H1 (cell line): ENCODE data around the gene SMAD1. TPM values are rescaled to one million over a fixed set of nuclear protein-coding genes. Genes with fewer than 3 reads are reported as not detected.

ENCODE experiments used
- CTCF ChIA-PET: fragments of 300-600 bp; sonication (Branson Sonifier 250); formaldehyde crosslinking; loops from one replicate; lab custom pipeline; 2021; ENCODE audit not compliant: partially characterized antibody; lab: Charles Lee
- POLR2A ChIA-PET: fragments of 300-600 bp; sonication (Branson Sonifier 250); formaldehyde crosslinking; loops from one replicate; lab custom pipeline; 2021; ENCODE audit warnings: inconsistent platforms; ENCODE audit not compliant: partially characterized antibody; lab: Charles Lee
- DNase-seq, 2 experiments: peaks; one replicate each; pipeline versions ENCODE4 v3.0.0 to v3.0.0-alpha.2; 2010 to 2022; ENCODE audit warnings: low spot score in 2 of 2, low read depth in 1 of 2, mixed read lengths in 1 of 2
- FAIRE-seq: peaks from 2 replicates; lab custom pipeline; 2011; peaks lifted over from hg19 to GRCh38; lab: Jason Lieb, UNC
- H2AFZ ChIP-seq: 2 replicates; pipeline ENCODE4 v1.8.1; 2012; ENCODE audit warnings: low read length, inconsistent platforms
- H2AK5ac ChIP-seq: 2 replicates; pipeline ENCODE4 v1.6.1; 2013; ENCODE audit warnings: low read depth, low read length
- H2BK120ac ChIP-seq: replicated peaks from 2 replicates; pipeline ENCODE3; 2013; ENCODE audit warnings: low read depth, low read length, inconsistent platforms
- H2BK12ac ChIP-seq: 2 replicates; pipeline ENCODE4 v1.6.1; 2013; ENCODE audit warnings: low read depth, low read length
- H2BK15ac ChIP-seq: 2 replicates; pipeline ENCODE4 v1.6.1; 2013; ENCODE audit warnings: low read length
- H2BK20ac ChIP-seq: 2 replicates; pipeline ENCODE4 v1.6.1; 2013; ENCODE audit warnings: low read length
- H2BK5ac ChIP-seq: 2 replicates; pipeline ENCODE4 v1.6.1; 2013; ENCODE audit warnings: low read depth, low read length
- H3K14ac ChIP-seq: 2 replicates; pipeline ENCODE4 v1.6.1; 2013; ENCODE audit warnings: inconsistent platforms; ENCODE audit not compliant: insufficient read length
- H3K18ac ChIP-seq: 2 replicates; pipeline ENCODE4 v1.6.1; 2013; ENCODE audit warnings: low read length; ENCODE audit errors: extremely low read depth
- H3K23ac ChIP-seq: 2 replicates; pipeline ENCODE4 v1.6.1; 2013; ENCODE audit warnings: inconsistent platforms; ENCODE audit not compliant: insufficient read length
- H3K23me2 ChIP-seq: 2 replicates; pipeline ENCODE4 v1.6.1; 2013; ENCODE audit warnings: low read depth, low read length
- H3K27ac ChIP-seq: 2 replicates; pipeline ENCODE4 v1.6.1; 2011; ENCODE audit warnings: low read depth, low read length, inconsistent platforms
- H3K27me3 ChIP-seq, 4 experiments: replicated peaks in 1 of 4; 1 replicate in 1 of 4; 2 replicates in 3 of 4; pipeline versions ENCODE4 v1.6.1 to v1.8.1; 2011 to 2013; ENCODE audit warnings: low read length in 3 of 4, mild to moderate bottlenecking in 3 of 4, inconsistent platforms in 2 of 4, mixed read lengths in 2 of 4, moderate library complexity in 1 of 4; ENCODE audit not compliant: control insufficient read depth in 3 of 4, insufficient read depth in 3 of 4; ENCODE audit errors: extremely low read depth in 1 of 4
- H3K36me3 ChIP-seq, 4 experiments: 2 replicates each; pipeline versions ENCODE4 v1.6.1 to v1.8.1; 2011 to 2013; ENCODE audit warnings: mild to moderate bottlenecking in 4 of 4, low read length in 3 of 4, moderate library complexity in 2 of 4, control low read depth in 1 of 4, inconsistent platforms in 1 of 4; ENCODE audit not compliant: insufficient read depth in 4 of 4, control insufficient read depth in 2 of 4
- H3K4ac ChIP-seq: replicated peaks from 2 replicates; pipeline ENCODE3; 2013; ENCODE audit warnings: low read length, low read depth, mixed read lengths, inconsistent platforms; ENCODE audit not compliant: insufficient read length
- H3K4me1 ChIP-seq, 4 experiments: replicated peaks in 1 of 4; 1 replicate in 1 of 4; 2 replicates in 3 of 4; pipeline versions ENCODE4 v1.6.1 to v1.8.1; 2011 to 2013; ENCODE audit warnings: low read length in 3 of 4, inconsistent platforms in 2 of 4, mixed read lengths in 1 of 4; ENCODE audit not compliant: insufficient read depth in 4 of 4, control insufficient read depth in 3 of 4
- H3K4me2 ChIP-seq, 2 experiments: 2 replicates each; pipeline versions ENCODE4 v1.6.1 to v1.8.1; 2011 to 2013; ENCODE audit warnings: low read depth in 2 of 2, low read length in 2 of 2, control low read depth in 1 of 2, inconsistent platforms in 1 of 2, mild to moderate bottlenecking in 1 of 2; ENCODE audit not compliant: insufficient read depth in 1 of 2
- H3K4me3 ChIP-seq, 4 experiments: fragments of 200-600, 300-600 bp in 1 of 4; sonication (generic), shearing (Covaris generic), sonication (Bioruptor Twin) in 1 of 4; 2 replicates each; pipeline versions ENCODE4 v1.5.1 to v1.8.1; 2011 to 2016; ENCODE audit warnings: low read length in 4 of 4, low read depth in 3 of 4, control low read depth in 2 of 4, inconsistent platforms in 2 of 4, mild to moderate bottlenecking in 2 of 4, mixed read lengths in 1 of 4, moderate library complexity in 1 of 4; ENCODE audit not compliant: insufficient read depth in 2 of 4; ENCODE audit errors: extremely low read depth in 1 of 4
- H3K56ac ChIP-seq: replicated peaks from 2 replicates; pipeline ENCODE3; 2013; ENCODE audit warnings: low read depth, mild to moderate bottlenecking, mixed read lengths, low read length, inconsistent platforms; ENCODE audit not compliant: insufficient read length
- H3K79me1 ChIP-seq: 2 replicates; pipeline ENCODE4 v1.6.1; 2013; ENCODE audit warnings: low read depth, low read length, control low read depth
- H3K79me2 ChIP-seq, 2 experiments: 2 replicates each; pipeline versions ENCODE4 v1.6.1 to v1.8.1; 2012 to 2013; ENCODE audit warnings: low read length in 2 of 2, mild to moderate bottlenecking in 2 of 2, inconsistent platforms in 1 of 2; ENCODE audit not compliant: insufficient read depth in 2 of 2, control insufficient read depth in 1 of 2
- H3K9ac ChIP-seq, 4 experiments: replicated peaks in 1 of 4; 1 replicate in 1 of 4; 2 replicates in 3 of 4; pipeline versions ENCODE4 v1.6.1 to v1.8.1; 2011 to 2013; ENCODE audit warnings: low read depth in 3 of 4, low read length in 3 of 4, control low read depth in 2 of 4, mild to moderate bottlenecking in 2 of 4, moderate library complexity in 2 of 4, inconsistent platforms in 1 of 4; ENCODE audit errors: extremely low read depth in 1 of 4
- H3K9me3 ChIP-seq, 2 experiments: 2 replicates each; pipeline versions ENCODE4 v1.6.1 to v1.8.1; 2012 to 2013; ENCODE audit warnings: mild to moderate bottlenecking in 2 of 2, moderate library complexity in 2 of 2, control low read depth in 1 of 2, inconsistent platforms in 1 of 2, low read depth in 1 of 2, low read length in 1 of 2, mixed read lengths in 1 of 2; ENCODE audit not compliant: insufficient read depth in 2 of 2
- H4K20me1 ChIP-seq, 2 experiments: replicated peaks in 1 of 2; 2 replicates each; pipeline versions ENCODE3 to v1.8.1; 2011 to 2013; ENCODE audit warnings: inconsistent platforms in 2 of 2, low read length in 2 of 2, mild to moderate bottlenecking in 1 of 2; ENCODE audit not compliant: insufficient read depth in 2 of 2, control insufficient read depth in 1 of 2
- H4K5ac ChIP-seq: 2 replicates; pipeline ENCODE4 v1.6.1; 2013; ENCODE audit warnings: low read length, low read depth, mixed read lengths, inconsistent platforms; ENCODE audit not compliant: insufficient read length
- H4K8ac ChIP-seq: 2 replicates; pipeline ENCODE4 v1.8.0; 2013; ENCODE audit warnings: mild to moderate bottlenecking, moderate library complexity, low read length, inconsistent platforms; ENCODE audit not compliant: insufficient read depth; ENCODE audit errors: extremely low read depth
- H4K91ac ChIP-seq: replicated peaks from 2 replicates; pipeline ENCODE3; 2013; ENCODE audit warnings: low read length, mixed read lengths, inconsistent platforms; ENCODE audit not compliant: insufficient read length
- CEBPB ChIP-seq: IDR thresholded peaks from 2 replicates; pipeline ENCODE4 v1.6.1; 2012; ENCODE audit warnings: low read depth, low read length
- CHD1 ChIP-seq: IDR thresholded peaks from 2 replicates; pipeline ENCODE4 v1.6.1; 2012; ENCODE audit warnings: low read depth, low read length, improper control_type of control experiment
- CHD2 ChIP-seq: IDR thresholded peaks from 2 replicates; pipeline ENCODE4 v1.6.1; 2012; ENCODE audit warnings: low read length, improper control_type of control experiment
- GABPA ChIP-seq: IDR thresholded peaks from 2 replicates; pipeline ENCODE4 v1.6.1; 2011; ENCODE audit warnings: mild to moderate bottlenecking, low read length, moderate library complexity, borderline replicate concordance; ENCODE audit not compliant: insufficient read depth
- JUN ChIP-seq: IDR thresholded peaks from 2 replicates; pipeline ENCODE4 v1.6.1; 2011; ENCODE audit warnings: low read depth, mild to moderate bottlenecking, improper control_type of control experiment, low read length
- KDM1A ChIP-seq: fragments of 200-600, 300-600 bp; sonication (generic); IDR thresholded peaks from 2 replicates; pipeline ENCODE4 v1.7.1; 2016; ENCODE audit warnings: mild to moderate bottlenecking, low read length, borderline replicate concordance
- KDM4A ChIP-seq: IDR thresholded peaks from one replicate; pipeline ENCODE4 v1.7.1; 2012; ENCODE audit warnings: low read depth, mild to moderate bottlenecking, moderate library complexity, low read length, inconsistent platforms; ENCODE audit not compliant: severe bottlenecking
- MAFK ChIP-seq: IDR thresholded peaks from 2 replicates; pipeline ENCODE4 v1.6.1; 2012; ENCODE audit warnings: low read depth, mild to moderate bottlenecking, improper control_type of control experiment, low read length
- NANOG ChIP-seq: IDR thresholded peaks from 2 replicates; pipeline ENCODE4 v1.6.1; 2011; ENCODE audit warnings: low read length, low read depth, mild to moderate bottlenecking, inconsistent platforms; ENCODE audit not compliant: insufficient read depth, poor library complexity, severe bottlenecking
- RXRA ChIP-seq: IDR thresholded peaks from 2 replicates; pipeline ENCODE4 v1.6.1; 2011; ENCODE audit warnings: low read depth, mild to moderate bottlenecking, low read length, moderate library complexity; ENCODE audit not compliant: insufficient read depth
- SP1 ChIP-seq: IDR thresholded peaks from 2 replicates; pipeline ENCODE4 v1.6.1; 2011; ENCODE audit warnings: low read depth, low read length
- SP2 ChIP-seq: IDR thresholded peaks from 2 replicates; pipeline ENCODE4 v1.6.1; 2012; ENCODE audit warnings: mild to moderate bottlenecking, low read length, inconsistent platforms
- TCF12 ChIP-seq: IDR thresholded peaks from 2 replicates; pipeline ENCODE4 v1.6.1; 2011; ENCODE audit warnings: low read depth, mild to moderate bottlenecking, low read length
- WGBS, 2 experiments: shearing (Covaris generic) in 1 of 2; methylation state at CpG; one replicate each; pipeline versions ENCODE4 v1.1.6 to v1.1.7; 2013 to 2015; ENCODE audit warnings: low lambda C conversion rate in 2 of 2, mixed read lengths in 2 of 2, inconsistent platforms in 1 of 2, low coverage in 1 of 2, missing lambda C conversion rate in 1 of 2; ENCODE audit not compliant: insufficient replicate concordance in 2 of 2, insufficient coverage in 1 of 2, insufficient read length in 1 of 2; ENCODE audit errors: extremely low coverage in 1 of 2, missing lambda C conversion rate in 1 of 2; 5-methylcytosine and 5-hydroxymethylcytosine counted together
- polyA plus RNA-seq, 7 experiments: library from polyadenylated mRNA; depleted of rRNA in 3 of 7; stranded (reverse) in 5 of 7; unstranded in 2 of 7; fragments of >200 nt in 5 of 7; fragments of 200-250 nt in 2 of 7; gene quantifications; 1 replicate in 5 of 7; 2 replicates in 1 of 7; 4 replicates in 1 of 7; pipeline versions ENCODE4 v1.2.1 to v1.2.3, GENCODE V29; 2011 to 2013; ENCODE audit warnings: missing spikeins in 2 of 7, mixed read lengths in 2 of 7
- total RNA-seq: library from RNA; stranded (reverse); fragmentation: NEBNext Ultra II Directional; extraction: Animal tissue kit (Norgen Biotek cat#: 25700); gene quantifications from 2 replicates; pipeline ENCODE4 v1.2.1, GENCODE V29; 2021
- TF ChIP-seq, protein P1 (sequence below): IDR thresholded peaks from 2 replicates; pipeline ENCODE4 v1.6.1; 2012; ENCODE audit warnings: inconsistent platforms
- TF ChIP-seq, protein P2 (sequence below): IDR thresholded peaks from 2 replicates; pipeline ENCODE4 v1.6.1; 2012; ENCODE audit warnings: inconsistent platforms

SMAD1 gene
- total and polyA plus RNA-seq, 2 of the 8 experiments (the other 6 are each of a cell fraction or from before 2014, with no cell fraction given) = 22.6 to 25.3 TPM

DNA sequence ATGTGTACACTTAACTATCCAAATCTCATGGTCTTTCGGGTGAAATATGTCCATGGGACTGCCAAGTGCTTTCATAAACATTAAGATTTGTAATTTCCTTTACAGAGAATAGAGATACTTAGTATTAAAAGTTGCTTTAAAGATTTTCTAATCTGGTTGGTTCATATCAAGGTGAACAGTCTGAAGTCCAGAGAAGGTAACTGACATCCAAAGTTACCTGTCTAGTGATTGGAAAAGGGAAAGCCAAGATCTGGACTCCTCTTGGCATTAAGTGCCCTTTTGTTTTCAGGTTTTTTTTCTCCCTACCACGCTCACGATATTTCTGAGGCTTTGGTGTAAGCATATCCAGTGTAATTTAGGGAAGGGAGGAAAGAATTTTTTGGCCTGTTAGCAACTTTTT, 5.0 kb downstream of the SMAD1 start:
- no peak overlapping the region for H4K91ac ChIP-seq
- H3K79me1 ChIP-seq = no peaks in the 10 kb centered on the region; the same call in 1 of the 2 replicates
- H3K4me3 ChIP-seq = no peak overlapping the region
- peaks cover 0 to 83% of the 10 kb centered on the region in 2 experiments; a peak in 3 of 4 replicates for H3K79me2 ChIP-seq
- no peak for DNase-seq
- FAIRE-seq = no peak
- H2AFZ ChIP-seq = no peak overlapping the region
- H3K14ac ChIP-seq = no peak overlapping the region
- H3K23me2 ChIP-seq = peaks cover 6% of the 10 kb centered on the region; the same call in 1 of the 2 replicates
- H2BK120ac ChIP-seq = no peak overlapping the region
- no peaks in the 10 kb centered on the region for H3K27me3 ChIP-seq
- H3K9me3 ChIP-seq = no peaks in the 10 kb centered on the region
- H4K20me1 ChIP-seq = no peaks in the 10 kb centered on the region
- WGBS, 2 experiments = 88% methylated on average over 3 of the region's 3 CpGs; no CpG with 5 or more reads in 1 of the 2 experiments
- peaks cover 0 to 6% (median 2%) of the 10 kb centered on the region in 4 experiments; a peak in 4 of 7 replicates for H3K4me1 ChIP-seq
- TF ChIP-seq SP2 (no peak), SP1 (no peak), CEBPB (no peak), RXRA (no peak), CHD1 (no peak), TCF12 (no peak), KDM1A (no peak), MAFK (no peak), JUN (no peak), GABPA (no peak), KDM4A (no peak), NANOG (no peak), CHD2 (no peak)
- TF ChIP-seq, protein P1, sequence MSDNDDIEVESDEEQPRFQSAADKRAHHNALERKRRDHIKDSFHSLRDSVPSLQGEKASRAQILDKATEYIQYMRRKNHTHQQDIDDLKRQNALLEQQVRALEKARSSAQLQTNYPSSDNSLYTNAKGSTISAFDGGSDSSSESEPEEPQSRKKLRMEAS = no peak
- TF ChIP-seq, protein P2, sequence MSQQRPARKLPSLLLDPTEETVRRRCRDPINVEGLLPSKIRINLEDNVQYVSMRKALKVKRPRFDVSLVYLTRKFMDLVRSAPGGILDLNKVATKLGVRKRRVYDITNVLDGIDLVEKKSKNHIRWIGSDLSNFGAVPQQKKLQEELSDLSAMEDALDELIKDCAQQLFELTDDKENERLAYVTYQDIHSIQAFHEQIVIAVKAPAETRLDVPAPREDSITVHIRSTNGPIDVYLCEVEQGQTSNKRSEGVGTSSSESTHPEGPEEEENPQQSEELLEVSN = no peak
- TF ChIP-seq, all 59 proteins: peak for 0
- H2BK5ac ChIP-seq = no peak overlapping the region
- H3K27ac ChIP-seq = no peak overlapping the region
- no peak overlapping the region for H2BK15ac ChIP-seq
- POLR2A ChIA-PET = no interaction called here
- H2BK20ac ChIP-seq = no peak overlapping the region
- no peaks in the 10 kb centered on the region; a peak in 1 of 8 replicates for H3K36me3 ChIP-seq
- no peak overlapping the region for H3K18ac ChIP-seq
- no peak overlapping the region for H3K4ac ChIP-seq
- H4K5ac ChIP-seq = no peak overlapping the region
- H2BK12ac ChIP-seq = no peak overlapping the region
- H3K23ac ChIP-seq = no peak overlapping the region
- H3K9ac ChIP-seq = no peak overlapping the region
- no peak overlapping the region for H4K8ac ChIP-seq
- H3K56ac ChIP-seq = no peak overlapping the region
- H2AK5ac ChIP-seq = no peak overlapping the region
- H3K4me2 ChIP-seq = no peak overlapping the region
- CTCF ChIA-PET = no interaction called here
